K562 treated with DMSO at 1 percent for 24 hours (cell line): Measurements from ENCODE around the gene ATIC. TPM values are rescaled to one million over a fixed set of nuclear protein-coding genes. Genes with fewer than 3 reads are reported as not detected.

Experiments
- total RNA-seq: library from RNA; unstranded; fragments of 300-600 nt; gene quantifications from 2 replicates; pipeline ENCODE4 v1.2.3, GENCODE V29; 2022; ENCODE audit warnings: low read depth; ENCODE audit not compliant: insufficient read depth

The ATIC gene
- 116 and 117 TPM in 2 replicates for total RNA-seq

GRCh38 chr2:215311625-215312396 is at the start of gene ATIC:
Gene ATIC, plus strand, starts transcription at chr2:215312059. Its CDS starts 84 bp downstream, at chr2:215312143.

Other genes starting within 250 kb of the ATIC start
- gene ABCA12, start 173.4 kb upstream of the ATIC start, total RNA-seq: not detected in 2 replicates
- 101 and 115 TPM in 2 replicates for gene FN1, start 124.0 kb downstream of the ATIC start, total RNA-seq